HepG2 (cell line): Measurements from ENCODE around the gene XPNPEP1. TPM values are rescaled to one million over a fixed set of nuclear protein-coding genes. Genes with fewer than 3 reads are reported as not detected.

ENCODE experiments used
- ATAC-seq: fragments of 200-7000 bp; cut with Tn5 transposase; 3 replicates; pipeline ENCODE4 v1.9.1; 2020; ENCODE audit warnings: mild to moderate bottlenecking, moderate library complexity
- BruUV-seq: library from RNA; stranded (reverse); fragments of 400-500 nt; replicated peaks from 2 replicates; lab custom pipeline; 2021; lab: Mats Ljungman, UMichigan
- CTCF ChIA-PET: fragments of 300-600 bp; formaldehyde crosslinking; extraction: SDS; loops from one replicate; lab custom pipeline; 2021; ENCODE audit warnings: low total read pairs, inconsistent platforms, low intra/inter-chr PET ratio; lab: Yijun Ruan, JAX
- POLR2A ChIA-PET: fragments of 350-600 bp; sonication (Branson Sonifier 250); formaldehyde crosslinking; loops from one replicate; lab custom pipeline; 2020; ENCODE audit warnings: antibody characterized with exemption, inconsistent platforms; lab: Yijun Ruan, JAX
- DNase-seq: peaks from one replicate; pipeline ENCODE4 v3.0.0-alpha.2; 2015; ENCODE audit warnings: low spot score
- FAIRE-seq: peaks from 3 replicates; lab custom pipeline; 2011; peaks lifted over from hg19 to GRCh38; lab: Jason Lieb, UNC
- H2AFZ ChIP-seq: one replicate; pipeline ENCODE4 v1.6.1; 2011; ENCODE audit warnings: low read length, inconsistent platforms
- H3K27ac ChIP-seq: fragments of 300-600 bp; 3 replicates; pipeline ENCODE4 v1.8.0; 2011; ENCODE audit warnings: mixed run types, mild to moderate bottlenecking, mixed read lengths, low read length, inconsistent platforms; ENCODE audit not compliant: insufficient read depth; ENCODE audit errors: extremely low read length
- H3K27me3 ChIP-seq, 2 experiments: fragments of 200-600 bp in 1 of 2; 2 replicates in 1 of 2; 3 replicates in 1 of 2; pipeline versions ENCODE4 v1.6.0 to v1.8.0; 2011; ENCODE audit warnings: low read length in 2 of 2, mild to moderate bottlenecking in 2 of 2, moderate library complexity in 2 of 2, inconsistent platforms in 1 of 2; ENCODE audit not compliant: insufficient read depth in 2 of 2, control insufficient read depth in 1 of 2
- H3K36me3 ChIP-seq, 2 experiments: fragments of 200-600 bp in 1 of 2; replicated peaks in 1 of 2; 2 replicates in 1 of 2; 3 replicates in 1 of 2; pipeline versions ENCODE4 v1.5.1 to v1.8.0; 2011; ENCODE audit warnings: low read length in 2 of 2, inconsistent platforms in 1 of 2; ENCODE audit not compliant: insufficient read depth in 2 of 2, control insufficient read depth in 1 of 2
- H3K4me1 ChIP-seq: 2 replicates; pipeline ENCODE4 v1.5.1; 2012; ENCODE audit warnings: low read length, inconsistent platforms; ENCODE audit not compliant: insufficient read depth
- H3K4me2 ChIP-seq: 2 replicates; pipeline ENCODE4 v1.6.0; 2011; ENCODE audit warnings: low read depth, low read length, inconsistent platforms
- H3K4me3 ChIP-seq, 3 experiments: fragments of 200-600 bp in 1 of 3; sonication (generic), shearing (Covaris generic) in 1 of 3; replicated peaks in 1 of 3; 2 replicates each; pipeline ENCODE4 v1.5.1; 2011 to 2016; ENCODE audit warnings: low read length in 3 of 3, inconsistent platforms in 2 of 3, low read depth in 2 of 3, mild to moderate bottlenecking in 2 of 3, control low read depth in 1 of 3, mixed read lengths in 1 of 3; ENCODE audit not compliant: insufficient read depth in 1 of 3
- H3K79me2 ChIP-seq: one replicate; pipeline ENCODE4 v1.6.1; 2011; ENCODE audit warnings: low read length, inconsistent platforms; ENCODE audit not compliant: insufficient read depth
- H3K9ac ChIP-seq: 2 replicates; pipeline ENCODE4 v1.6.0; 2011; ENCODE audit warnings: mild to moderate bottlenecking, low read depth, low read length, inconsistent platforms; ENCODE audit not compliant: insufficient read depth
- H3K9me3 ChIP-seq: 2 replicates; pipeline ENCODE4 v1.5.1; 2012; ENCODE audit warnings: mild to moderate bottlenecking, low read length
- H4K20me1 ChIP-seq: 2 replicates; pipeline ENCODE4 v1.6.0; 2011; ENCODE audit warnings: inconsistent platforms, mild to moderate bottlenecking, low read length, moderate library complexity; ENCODE audit not compliant: insufficient read depth
- CBX5 ChIP-seq: sonication (generic); formaldehyde crosslinking; IDR thresholded peaks from 2 replicates; pipeline ENCODE4 v1.4.0; 2020; ENCODE audit warnings: missing genetic modification reagents, borderline replicate concordance
- GMEB2 ChIP-seq: IDR thresholded peaks from 2 replicates; pipeline ENCODE4 v1.6.1; 2016; ENCODE audit warnings: missing biosample characterization, missing genetic modification reagents, low read depth
- HDAC1 ChIP-seq: sonication (generic); formaldehyde crosslinking; IDR thresholded peaks from 2 replicates; pipeline ENCODE4 v1.5.1; 2020; ENCODE audit warnings: mild to moderate bottlenecking, missing genetic modification reagents
- KLF16 ChIP-seq, 2 experiments: sonication (generic) in 1 of 2; formaldehyde crosslinking in 1 of 2; IDR thresholded peaks; 2 replicates each; pipeline versions ENCODE4 v1.6.1 to v1.8.0; 2016 to 2023; ENCODE audit warnings: missing genetic modification reagents in 2 of 2, missing compliant biosample characterization in 1 of 2
- MAFF ChIP-seq: IDR thresholded peaks from 2 replicates; pipeline ENCODE4 v1.6.1; 2011; ENCODE audit warnings: low read depth, low read length, improper control_type of control experiment
- NKX3-1 ChIP-seq: sonication (generic); formaldehyde crosslinking; IDR thresholded peaks from 2 replicates; pipeline ENCODE4 v1.5.0; 2020; ENCODE audit warnings: missing genetic modification reagents
- NONO ChIP-seq, 2 experiments: fragments of 450-650 bp in 1 of 2; sonication (generic) in 1 of 2; formaldehyde crosslinking in 1 of 2; IDR thresholded peaks in 1 of 2; conservative IDR thresholded peaks in 1 of 2; 2 replicates each; pipeline versions ENCODE4 v1.6.1 to v1.8.0; 2017 to 2022; ENCODE audit warnings: mild to moderate bottlenecking in 1 of 2, missing genetic modification reagents in 1 of 2, moderate library complexity in 1 of 2
- POLR2G ChIP-seq: fragments of 200-400 bp; formaldehyde crosslinking; IDR thresholded peaks from 2 replicates; pipeline ENCODE4 v1.6.1; 2018; ENCODE audit warnings: mild to moderate bottlenecking, low read depth, low read length, moderate library complexity
- REXO4 ChIP-seq: sonication (generic); formaldehyde crosslinking; IDR thresholded peaks from 2 replicates; pipeline ENCODE4 v1.8.0; 2022; ENCODE audit warnings: missing genetic modification reagents, mild to moderate bottlenecking, borderline replicate concordance
- TFDP2 ChIP-seq: sonication (generic); formaldehyde crosslinking; IDR thresholded peaks from 2 replicates; pipeline ENCODE4 v1.4.0; 2020; ENCODE audit warnings: missing genetic modification reagents
- WIZ ChIP-seq: sonication (generic); formaldehyde crosslinking; IDR thresholded peaks from 2 replicates; pipeline ENCODE4 v1.5.1; 2020; ENCODE audit warnings: mild to moderate bottlenecking, missing genetic modification reagents
- ZBTB43 ChIP-seq: sonication (generic); formaldehyde crosslinking; conservative IDR thresholded peaks from 2 replicates; pipeline ENCODE4 v1.4.0; 2020; ENCODE audit warnings: missing genetic modification reagents
- ZEB1 ChIP-seq: IDR thresholded peaks from 2 replicates; pipeline ENCODE4 v1.6.1; 2012; ENCODE audit warnings: mild to moderate bottlenecking, low read depth, inconsistent platforms; ENCODE audit not compliant: insufficient replicate concordance
- ZFP36L1 ChIP-seq: sonication (generic); formaldehyde crosslinking; IDR thresholded peaks from 2 replicates; pipeline ENCODE4 v1.8.0; 2022; ENCODE audit warnings: mild to moderate bottlenecking, missing genetic modification reagents, moderate library complexity
- ZFP36L2 ChIP-seq: sonication (generic); formaldehyde crosslinking; IDR thresholded peaks from 2 replicates; pipeline ENCODE4 v1.4.0; 2020; ENCODE audit warnings: missing genetic modification reagents
- ZNF282 ChIP-seq: fragments of 450-650 bp; IDR thresholded peaks from 2 replicates; pipeline ENCODE4 v1.6.1; 2018; ENCODE audit not compliant: partially characterized antibody
- ZNF431 ChIP-seq: sonication (generic); formaldehyde crosslinking; IDR thresholded peaks from 2 replicates; pipeline ENCODE4 v1.9.0; 2022; ENCODE audit warnings: missing genetic modification reagents, low read depth, mild to moderate bottlenecking, borderline replicate concordance
- ZNF674 ChIP-seq: sonication (generic); formaldehyde crosslinking; IDR thresholded peaks from 2 replicates; pipeline ENCODE4 v1.5.0; 2020; ENCODE audit warnings: low read depth, mild to moderate bottlenecking, missing genetic modification reagents
- ZNF773 ChIP-seq: sonication (generic); formaldehyde crosslinking; IDR thresholded peaks from 2 replicates; pipeline ENCODE4 v1.4.0; 2020; ENCODE audit warnings: missing genetic modification reagents, borderline replicate concordance
- ZNF790 ChIP-seq: sonication (generic); formaldehyde crosslinking; IDR thresholded peaks from 2 replicates; pipeline ENCODE4 v1.8.0; 2022; ENCODE audit warnings: missing genetic modification reagents, mild to moderate bottlenecking, borderline replicate concordance
- whole genome bisulfite sequencing: methylation state at CpG from one replicate; pipeline ENCODE4 v1.1.6; 2017; ENCODE audit warnings: low lambda C conversion rate; 5-methylcytosine and 5-hydroxymethylcytosine counted together
- in situ Hi-C: cut with HindIII; loops from 2 replicates; pipeline ENCODE4 v1.10.0; 2017; ENCODE audit warnings: low pct_unique_long_range_greater_than_20kb; ENCODE audit not compliant: extremely low pct_ligation_motif_present
- intact Hi-C: fragments of 100-400 bp; cut with micrococcal nuclease; formaldehyde crosslinking; loops from one replicate; pipeline ENCODE4 v1.10.0; 2022; ENCODE audit not compliant: unreplicated experiment
- polyA plus RNA-seq, 8 experiments: library from polyadenylated mRNA; depleted of rRNA in 3 of 8; stranded (reverse) in 7 of 8; unstranded in 1 of 8; fragments of >200 nt; fragmentation: Illumina TruSeq in 4 of 8; extraction: Trizol in 4 of 8; gene quantifications; 2 replicates each; pipeline versions ENCODE4 v1.2.1 to v1.2.3, GENCODE V29; 2011 to 2016; ENCODE audit warnings: low read depth in 4 of 8, missing spikeins in 1 of 8, mixed read lengths in 1 of 8; ENCODE audit not compliant: insufficient read depth in 1 of 8
- total RNA-seq, 5 experiments: library from RNA; depleted of rRNA; stranded (reverse); fragments of >200 nt; fragmentation: Illumina TruSeq; extraction: Trizol; gene quantifications; 2 replicates each; pipeline ENCODE4 v1.2.3, GENCODE V29; 2016; ENCODE audit warnings: low read depth in 1 of 5

Gene XPNPEP1
- total and polyA plus RNA-seq, 2 of the 13 experiments (the other 11 are each of a cell fraction or from before 2014, with no cell fraction given), result 30.3 to 55.5 TPM

- TF ChIP-seq ZEB1 (no peak), ZNF790 (CRISPR knock-in tag) (no peak), ZNF773 (CRISPR knock-in tag) (no peak), TFDP2 (no peak), KLF16 (CRISPR knock-in tag; IDR thresholded peaks at IDR 0.05) (no peak), NKX3-1 (CRISPR knock-in tag) (no peak), ZBTB43 (CRISPR knock-in tag) (no peak), ZNF431 (CRISPR knock-in tag) (no peak), POLR2G (no peak), WIZ (no peak), ZNF674 (CRISPR knock-in tag) (no peak), MAFF (no peak), GMEB2 (CRISPR knock-in tag) (no peak), ZFP36L2 (CRISPR knock-in tag) (no peak), ZFP36L1 (no peak), HDAC1 (CRISPR knock-in tag) (no peak), ZNF282 (no peak), NONO (IDR thresholded peaks at IDR 0.05) (no peak), NONO (CRISPR knock-in tag; conservative IDR thresholded peaks at IDR 0.05) (no peak), CBX5 (CRISPR knock-in tag) (no peak), REXO4 (no peak)
- TF ChIP-seq, all 625 proteins: peak for 0
- H3K4me1 ChIP-seq, result peaks cover 55% of the 10 kb centered on the region
- 95% methylated on average over 3 of the region's 3 CpGs for WGBS
- DNase-seq, result no peak
- H3K4me2 ChIP-seq, result no peak overlapping the region
- ChIA-PET POLR2A (no interaction called here), CTCF (no interaction called here)
- H3K36me3 ChIP-seq, result peaks cover 0 to 2% of the 10 kb centered on the region in 2 experiments; a peak in 1 of 5 replicates
- in situ Hi-C loops, result no loop called here
- H3K9me3 ChIP-seq, result no peaks in the 10 kb centered on the region
- peaks cover 0 to 12% of the 10 kb centered on the region in 2 experiments; a peak in 3 of 5 replicates for H3K27me3 ChIP-seq
- H2AFZ ChIP-seq, result no peak overlapping the region
- no peak overlapping the region for H3K27ac ChIP-seq
- FAIRE-seq, result no peak
- H3K79me2 ChIP-seq, result peaks cover 7% of the 10 kb centered on the region
- no TSS peak for BruUV-seq
- intact Hi-C loops, result no loop called here
- no peaks in the 10 kb centered on the region for H4K20me1 ChIP-seq
- no peak overlapping the region for H3K9ac ChIP-seq
- H3K4me3 ChIP-seq, result no peak overlapping the region
- no peak for ATAC-seq
These were observed 3.3 kb downstream of the XPNPEP1 start for GRCh38 chr10:109920016-109920415.
